ENCODE results near the gene LIMS1.
"Not testable (repeated sequence)": the region's sequence is repeated elsewhere in the genome, so short reads cannot be mapped to it uniquely, and the experiment has no call there.

LIMS1 gene

GRCh38 chr2:108533832-108534583 is at the start of gene LIMS1:
Gene LIMS1, plus strand, starts transcription at chr2:108534470. Its CDS starts 93 bp downstream, at chr2:108534563.
- DNase-seq (ENCODE audit: low read depth) = peak; percentile 67

GRCh38 chr2:108485253-108485652 is 49.0 kb upstream of the LIMS1 start:
- DNase-seq (ENCODE audit: low read depth) = no peak

- no peak for DNase-seq (ENCODE audit: low read depth)
These were observed 43.7 kb upstream of the LIMS1 start for GRCh38 chr2:108490506-108491122.

DNA sequence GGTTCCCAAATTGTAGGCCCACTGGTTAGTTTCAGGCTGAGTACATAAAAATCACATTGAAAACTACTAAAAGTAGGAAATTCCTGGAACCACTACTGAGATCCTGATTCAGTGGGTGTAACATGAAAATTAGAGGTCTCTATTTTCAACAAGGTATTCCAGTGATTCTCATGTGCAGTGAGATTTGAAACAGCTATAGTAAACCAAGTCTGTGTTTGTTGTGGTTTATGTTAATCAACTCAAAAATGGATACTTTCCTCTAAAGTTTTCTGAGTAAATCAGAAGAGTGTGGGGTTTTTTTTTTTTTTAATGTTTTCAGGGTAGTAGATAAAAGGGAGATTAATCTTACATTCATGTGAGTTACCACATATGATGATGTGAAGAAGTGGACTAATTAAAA is 42.4 kb upstream of the LIMS1 start:
- no peak for DNase-seq (ENCODE audit: low read depth)

DNA sequence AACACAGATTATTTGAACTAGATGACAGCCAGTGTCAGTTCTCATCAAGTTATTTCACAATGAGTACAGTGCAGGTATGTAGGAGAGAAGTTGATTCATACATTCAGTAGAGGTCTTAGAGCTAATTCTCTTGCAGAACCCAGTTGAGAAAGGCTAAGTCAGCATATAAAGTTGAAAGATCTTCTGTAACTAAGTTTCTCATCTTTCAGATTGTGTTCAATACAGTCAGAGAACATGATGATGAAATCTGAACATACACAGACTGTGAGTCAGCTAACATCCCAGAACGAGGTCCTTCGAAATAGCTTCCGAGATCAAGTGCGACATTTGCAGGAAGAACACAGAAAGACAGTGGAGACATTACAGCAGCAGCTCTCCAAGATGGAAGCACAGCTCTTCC is 41.9 kb upstream of the LIMS1 start:
- no peak for DNase-seq (ENCODE audit: low read depth)

- DNase-seq (ENCODE audit: low read depth) = not testable (repeated sequence)
These were observed 38.1 kb upstream of the LIMS1 start for GRCh38 chr2:108496167-108496566.

GRCh38 chr2:108507620-108508019 is 26.6 kb upstream of the LIMS1 start:
- not testable (repeated sequence) for DNase-seq (ENCODE audit: low read depth)

DNA sequence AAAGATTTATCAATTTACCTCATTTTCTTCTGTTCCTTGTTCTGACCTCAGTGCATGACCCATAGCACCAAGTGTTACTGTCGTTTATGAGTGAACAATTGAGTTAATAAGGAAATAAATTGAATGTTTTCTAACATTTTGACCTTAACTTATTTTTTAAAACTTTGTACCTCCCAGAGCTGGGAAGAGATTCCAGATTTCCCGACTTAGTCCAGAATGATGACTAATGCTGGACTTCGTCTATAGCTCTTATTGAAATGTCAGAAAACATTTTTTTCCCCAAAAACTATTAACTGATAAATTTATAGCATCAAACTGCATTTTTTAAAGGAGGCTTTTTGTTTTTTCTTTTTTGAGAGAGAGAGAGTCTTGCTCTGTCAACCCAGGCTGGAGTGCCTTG is 21.8 kb upstream of the LIMS1 start:
- not testable (repeated sequence) for DNase-seq (ENCODE audit: low read depth)

- DNase-seq (ENCODE audit: low read depth) = not testable (repeated sequence)
These were observed 19.8 kb upstream of the LIMS1 start for GRCh38 chr2:108514478-108514877.

GRCh38 chr2:108524688-108525087 is 9.6 kb upstream of the LIMS1 start:
- not testable (repeated sequence) for DNase-seq (ENCODE audit: low read depth)

DNA sequence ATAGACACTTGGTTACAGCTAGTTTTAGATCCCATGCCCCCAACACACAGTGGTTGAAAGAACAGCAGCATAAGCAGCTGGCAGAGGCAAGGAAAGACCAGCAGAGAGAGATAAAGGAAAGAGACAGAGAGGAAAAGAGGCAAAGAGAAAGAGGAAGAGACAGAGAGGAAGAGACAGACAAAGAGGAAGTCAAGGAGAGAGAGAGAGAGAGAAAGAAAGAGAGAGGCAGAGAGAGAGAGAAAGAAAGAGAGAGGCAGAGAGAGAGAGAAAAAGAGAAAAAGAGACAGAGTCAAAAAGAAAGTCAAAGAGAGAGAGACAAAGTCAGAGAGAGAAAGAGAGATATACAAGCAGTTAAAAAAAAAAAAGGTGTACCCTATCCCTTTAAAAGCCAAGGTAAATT is 9.0 kb upstream of the LIMS1 start:
- DNase-seq (ENCODE audit: low read depth) = not testable (repeated sequence)

GRCh38 chr2:108531674-108532055 is 2.6 kb upstream of the LIMS1 start:
- DNase-seq (ENCODE audit: low read depth) = no peak

- DNase-seq (ENCODE audit: low read depth) = no peak
These were observed 500 bp downstream of the LIMS1 start for GRCh38 chr2:108534584-108535356.

DNA sequence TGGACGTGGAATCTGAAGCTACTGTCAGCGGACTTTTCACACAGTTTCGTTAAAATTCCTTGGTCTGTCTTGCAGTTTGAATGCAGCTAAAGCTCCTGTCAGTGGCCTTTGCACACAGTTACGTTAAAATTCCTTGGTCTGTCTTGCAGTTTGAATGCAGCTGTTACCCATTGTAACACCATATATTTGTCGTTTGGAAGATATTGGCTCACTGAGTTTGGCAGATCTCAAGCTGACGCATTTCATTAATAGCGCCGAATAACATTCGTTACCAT is 1.0 kb downstream of the LIMS1 start:
- no peak for DNase-seq (ENCODE audit: low read depth)

- no peak for DNase-seq (ENCODE audit: low read depth)
These were observed 2.0 kb downstream of the LIMS1 start for GRCh38 chr2:108536133-108536780.

- DNase-seq (ENCODE audit: low read depth) = no peak
These were observed 2.6 kb downstream of the LIMS1 start for GRCh38 chr2:108536911-108537310.

GRCh38 chr2:108538000-108538625 is 3.8 kb downstream of the LIMS1 start:
- no peak for DNase-seq (ENCODE audit: low read depth)

DNA sequence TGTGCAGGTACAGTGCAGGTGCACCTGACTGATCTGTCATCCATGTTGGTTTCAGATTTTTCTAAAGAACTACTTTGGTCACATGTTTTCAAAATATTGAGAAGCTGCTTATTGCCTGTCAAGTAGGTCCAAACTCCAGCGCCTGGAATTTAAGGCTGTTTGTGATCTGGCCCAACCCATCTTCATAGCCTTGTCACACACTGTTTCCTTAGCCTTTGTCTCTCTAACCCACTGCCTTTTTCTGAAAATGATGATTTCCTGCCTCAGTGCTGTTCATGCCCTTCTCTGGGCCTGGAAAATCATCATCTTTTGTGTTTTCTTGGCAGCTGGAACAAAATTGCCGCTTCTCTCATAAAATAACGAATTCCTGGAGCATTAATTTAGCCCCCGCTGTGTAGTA is 7.2 kb downstream of the LIMS1 start:
- no peak for DNase-seq (ENCODE audit: low read depth)

DNA sequence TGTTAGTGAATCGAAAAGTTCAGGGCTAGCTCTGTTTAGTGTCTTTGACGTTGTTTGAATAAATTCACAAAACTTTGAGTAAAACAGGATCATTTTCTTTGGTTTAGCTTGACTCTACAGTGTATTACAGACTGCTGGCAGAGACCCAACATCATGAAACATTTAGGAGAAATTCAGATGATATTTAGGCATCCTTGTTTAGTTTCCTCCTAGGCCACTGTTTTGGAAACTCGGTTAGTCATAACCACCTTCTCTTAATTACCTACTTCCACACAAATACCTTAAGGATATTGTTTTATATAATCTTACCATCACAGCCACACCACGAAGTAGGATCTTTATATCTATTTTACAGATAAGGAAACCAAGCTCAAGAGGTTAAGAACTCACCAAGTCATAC is 7.8 kb downstream of the LIMS1 start:
- no peak for DNase-seq (ENCODE audit: low read depth)

DNA sequence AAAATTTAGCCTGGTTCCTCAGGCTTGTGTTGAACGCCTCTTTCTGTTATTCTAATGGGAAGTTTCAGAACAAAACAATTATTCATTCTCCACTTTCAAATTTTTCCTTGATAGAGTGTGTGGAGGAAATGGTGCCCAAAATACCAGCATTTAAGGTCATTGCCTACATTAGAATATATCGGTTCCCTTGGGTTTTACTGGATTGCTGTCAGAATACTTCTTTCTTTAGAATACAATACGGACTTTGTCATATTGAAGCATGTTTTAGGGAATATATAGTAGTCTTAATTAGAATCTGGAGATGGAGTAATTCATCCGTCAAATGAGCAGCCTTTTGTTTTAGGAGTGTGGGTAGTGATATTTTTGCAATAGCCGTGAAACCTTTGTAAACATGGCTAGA is 13.3 kb downstream of the LIMS1 start:
- no peak for DNase-seq (ENCODE audit: low read depth)

- no peak for DNase-seq (ENCODE audit: low read depth)
These were observed 14.1 kb downstream of the LIMS1 start for GRCh38 chr2:108548208-108549003.

Data from stimulated activated CD8-positive, alpha-beta memory T cell treated with anti-CD3 and anti-CD28 coated beads, Interleukin-15, amount 100 ng/mL, for 1 hour (primary cell).